ENCODE data around the gene RAD51AP1.

Gene RAD51AP1

GRCh38 chr12:4540170-4540569, 1.5 kb downstream of the RAD51AP1 start:
- Histone ChIP-seq H3K4me1 (no peaks in the 10 kb centered on the region), H3K4me3 (ENCODE audit: low read depth, low read length) (peak overlapping the region; percentile 96), H3K9me3 (no peaks in the 10 kb centered on the region), H3K36me3 (peaks cover 24% of the 10 kb centered on the region), H3K27me3 (no peaks in the 10 kb centered on the region)
- no peak for DNase-seq
- no peak for TF ChIP-seq CTCF (IDR thresholded peaks at IDR 0.05; ENCODE audit: low read depth, low read length)

DNA sequence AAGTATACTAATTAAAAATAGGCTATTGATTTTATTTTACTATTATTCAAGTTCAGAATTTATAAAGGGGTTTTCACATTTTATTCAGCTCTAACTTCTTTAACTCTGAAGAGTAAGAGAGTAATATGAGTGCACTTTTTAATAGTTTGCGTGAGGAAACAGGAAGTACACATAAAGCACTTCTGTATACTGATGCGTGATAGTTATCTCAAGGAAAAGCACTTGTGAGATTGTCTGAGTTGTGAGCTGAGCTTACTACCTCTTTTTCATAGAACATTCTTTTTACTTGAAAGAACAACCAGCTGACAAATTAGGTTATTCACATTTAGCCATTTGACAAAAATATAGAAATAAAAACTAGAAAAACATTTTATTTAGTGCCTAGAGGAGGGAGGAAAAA, 1.9 kb downstream of the RAD51AP1 start:
- no peak for DNase-seq
- no peak for TF ChIP-seq CTCF (IDR thresholded peaks at IDR 0.05; ENCODE audit: low read depth, low read length)
- no peaks in the 10 kb centered on the region for H3K27me3 ChIP-seq
- no peaks in the 10 kb centered on the region for H3K4me1 ChIP-seq
- H3K9me3 ChIP-seq, result no peaks in the 10 kb centered on the region
- H3K4me3 ChIP-seq (ENCODE audit: low read depth, low read length), result no peak overlapping the region; the same call in 1 of the 2 replicates
- H3K36me3 ChIP-seq, result peaks cover 28% of the 10 kb centered on the region

DNA sequence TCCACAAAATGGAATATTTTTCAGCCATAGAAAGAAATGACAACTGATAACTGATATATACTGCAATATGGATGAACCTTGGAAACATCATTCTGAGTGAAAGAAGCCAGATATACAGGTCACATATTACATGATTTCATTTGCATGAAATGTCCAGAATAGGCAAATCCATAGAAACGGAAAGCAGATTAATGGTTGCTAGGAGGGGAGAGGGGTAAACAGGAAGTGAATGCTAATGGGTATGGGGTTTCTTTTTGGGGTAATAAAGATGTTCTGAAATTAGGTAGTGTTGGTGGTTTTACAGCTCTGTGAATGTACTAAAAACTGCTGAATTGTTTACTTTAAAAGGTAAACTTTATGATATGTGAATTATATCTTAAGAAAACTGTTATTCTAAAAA, 6.5 kb downstream of the RAD51AP1 start:
- DNase-seq, result no peak
- peaks cover 65% of the 10 kb centered on the region for H3K36me3 ChIP-seq
- no peak for TF ChIP-seq CTCF (IDR thresholded peaks at IDR 0.05; ENCODE audit: low read depth, low read length)
- H3K9me3 ChIP-seq, result no peaks in the 10 kb centered on the region
- no peaks in the 10 kb centered on the region for H3K4me1 ChIP-seq
- H3K27me3 ChIP-seq, result no peaks in the 10 kb centered on the region
- no peak overlapping the region for H3K4me3 ChIP-seq (ENCODE audit: low read depth, low read length)

- TF ChIP-seq CTCF (IDR thresholded peaks at IDR 0.05; ENCODE audit: low read depth, low read length), result no peak
- peaks cover 63% of the 10 kb centered on the region for H3K36me3 ChIP-seq
- H3K4me1 ChIP-seq, result no peaks in the 10 kb centered on the region
- no peak for DNase-seq
- no peaks in the 10 kb centered on the region for H3K27me3 ChIP-seq
- no peak overlapping the region for H3K4me3 ChIP-seq (ENCODE audit: low read depth, low read length)
- no peaks in the 10 kb centered on the region for H3K9me3 ChIP-seq
Observed at GRCh38 chr12:4552191-4552590, 13.5 kb downstream of the RAD51AP1 start.

GRCh38 chr12:4553943-4554342, 15.3 kb downstream of the RAD51AP1 start:
- Histone ChIP-seq H3K9me3 (no peaks in the 10 kb centered on the region), H3K36me3 (peaks cover 46% of the 10 kb centered on the region), H3K4me3 (ENCODE audit: low read depth, low read length) (no peak overlapping the region), H3K27me3 (no peaks in the 10 kb centered on the region), H3K4me1 (no peaks in the 10 kb centered on the region)
- TF ChIP-seq CTCF (IDR thresholded peaks at IDR 0.05; ENCODE audit: low read depth, low read length), result no peak
- no peak for DNase-seq

- no peak for DNase-seq
- Histone ChIP-seq H3K27me3 (no peaks in the 10 kb centered on the region; the same call in 1 of the 2 replicates), H3K9me3 (no peaks in the 10 kb centered on the region), H3K4me1 (no peaks in the 10 kb centered on the region), H3K36me3 (peaks cover 35% of the 10 kb centered on the region), H3K4me3 (ENCODE audit: low read depth, low read length) (no peak overlapping the region)
- no peak for TF ChIP-seq CTCF (IDR thresholded peaks at IDR 0.05; ENCODE audit: low read depth, low read length)
Observed at GRCh38 chr12:4555804-4556203, 17.1 kb downstream of the RAD51AP1 start.
